NAMALWA (cell line): ENCODE results near the gene KLK13.

Experiments
- DNase-seq: peaks from one replicate; pipeline ENCODE4 v3.0.0-alpha.2; 2015; ENCODE audit warnings: low spot score

Gene KLK13

GRCh38 chr19:51019544-51019925, 45.4 kb downstream of the KLK13 start, which contains the start of gene KLK10:
Gene KLK10 (minus strand): TSS chr19:51019709. CDS start chr19:51019130, 579 bp downstream.
- DNase-seq: no peak

GRCh38 chr19:51018745-51019543, 45.9 kb downstream of the KLK13 start:
- DNase-seq: no peak

- no peak for DNase-seq
Measured at GRCh38 chr19:51016798-51017683, 47.9 kb downstream of the KLK13 start.

GRCh38 chr19:51015691-51016267, 49.1 kb downstream of the KLK13 start:
- no peak for DNase-seq

GRCh38 chr19:51014242-51014641, 50.6 kb downstream of the KLK13 start:
- no peak for DNase-seq

- no peak for DNase-seq
Measured at GRCh38 chr19:51012661-51013190, 52.2 kb downstream of the KLK13 start.

GRCh38 chr19:51010066-51010795, 54.7 kb downstream of the KLK13 start:
- no peak for DNase-seq

- DNase-seq: no peak
Measured at GRCh38 chr19:51009061-51009891, 55.6 kb downstream of the KLK13 start.

- no peak for DNase-seq
Measured at GRCh38 chr19:51007488-51007887, 57.4 kb downstream of the KLK13 start.

GRCh38 chr19:51006406-51006805, 58.5 kb downstream of the KLK13 start:
- DNase-seq: no peak
